GM19035 (cell line): ENCODE data around the gene EFNB2.

ENCODE experiments used
- ATAC-seq: cut with Tn5 transposase; IDR thresholded peaks from one replicate; pipeline ENCODE4 v1.9.1; 2021; ENCODE audit not compliant: unreplicated experiment

The EFNB2 gene

DNA sequence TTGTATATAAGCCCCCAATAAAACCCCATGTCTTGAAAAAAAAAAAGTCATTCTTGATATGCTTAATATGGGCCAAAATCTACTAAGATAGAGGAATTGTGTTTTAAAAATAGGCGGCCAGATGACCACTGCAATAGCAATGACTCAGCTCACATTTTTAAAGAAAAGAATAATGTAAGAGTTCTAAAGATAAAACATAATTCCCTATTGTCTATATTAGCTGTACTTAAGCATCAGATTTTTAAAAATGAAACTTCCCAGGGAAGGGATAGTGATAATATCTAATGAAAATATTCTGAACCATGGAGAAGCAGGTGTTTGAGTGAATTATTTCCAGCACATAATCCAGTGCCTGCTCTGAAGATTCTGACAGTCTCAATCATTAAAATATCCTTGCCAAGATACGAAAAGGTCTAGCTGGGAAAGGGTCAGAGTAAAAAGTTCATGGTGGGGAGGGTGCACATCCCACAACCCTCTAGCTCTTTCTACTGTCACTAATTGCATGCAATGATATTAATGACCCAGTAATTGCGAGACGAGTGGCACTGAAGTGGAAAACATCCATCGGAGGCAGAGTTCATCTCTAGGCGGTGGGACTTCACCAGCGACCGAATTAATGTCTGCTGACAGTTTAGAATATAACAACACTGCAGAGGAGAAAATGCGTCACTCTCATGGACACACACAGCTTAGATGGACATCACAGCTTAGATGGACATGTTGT lies 31.6 kb downstream of the EFNB2 start:
- no peak for ATAC-seq

DNA sequence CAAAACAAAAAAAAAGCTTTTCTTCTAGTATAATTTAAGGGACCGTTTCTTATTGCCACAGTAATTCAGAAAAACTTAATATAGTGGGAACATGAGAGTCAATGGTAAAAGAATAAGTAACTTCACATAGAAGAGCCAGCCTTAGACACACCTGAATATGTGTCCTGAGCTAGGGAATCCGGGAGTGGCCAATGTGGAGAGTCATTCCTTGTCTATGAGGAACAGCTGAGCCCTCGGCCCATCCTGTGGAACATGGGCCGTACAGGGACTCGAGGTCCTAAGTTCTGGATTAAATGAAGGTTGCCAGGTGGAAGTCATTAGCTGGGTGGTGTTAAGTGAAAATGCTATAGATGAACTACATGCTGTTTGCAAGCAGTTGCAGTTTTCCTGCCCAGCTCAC lies 32.2 kb downstream of the EFNB2 start:
- no peak for ATAC-seq

DNA sequence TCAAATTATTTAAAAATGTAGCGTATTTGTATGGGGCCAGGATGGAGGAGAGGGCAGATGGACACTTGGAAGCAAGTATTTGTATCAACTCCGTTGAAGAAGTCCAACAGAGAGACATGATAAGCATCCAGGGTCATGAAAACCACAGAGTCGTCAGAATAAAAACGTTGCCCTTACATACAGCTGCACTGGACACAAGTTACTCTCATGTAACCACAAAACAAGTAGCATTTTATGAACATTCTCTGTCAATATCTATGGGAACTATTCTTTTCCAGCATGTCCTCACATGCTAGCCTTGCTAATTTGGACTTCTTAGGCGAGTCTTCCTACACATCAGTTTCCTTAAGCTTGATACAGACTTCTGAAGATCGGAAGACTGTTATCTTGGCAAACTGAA lies 35.0 kb downstream of the EFNB2 start:
- no peak for ATAC-seq

DNA sequence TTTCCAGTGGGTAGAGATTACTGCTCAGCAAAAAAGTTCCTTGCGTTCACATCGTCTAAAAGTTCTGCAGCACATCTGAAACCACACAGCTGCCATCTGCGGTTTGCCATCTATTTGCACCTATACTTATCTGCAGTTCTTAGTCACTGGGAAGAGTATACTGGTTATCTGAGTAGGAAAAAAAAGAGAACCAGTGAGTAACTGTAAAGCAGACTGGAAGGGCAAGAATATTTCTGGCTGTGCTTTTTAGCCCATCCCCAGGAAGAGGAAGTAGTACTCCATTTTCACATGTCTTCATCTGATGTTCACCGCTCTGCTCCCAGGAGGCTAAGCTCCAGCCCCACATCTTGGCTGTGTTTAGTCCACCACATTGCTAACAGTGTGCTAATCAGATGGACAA lies 35.6 kb downstream of the EFNB2 start:
- ATAC-seq: no peak

DNA sequence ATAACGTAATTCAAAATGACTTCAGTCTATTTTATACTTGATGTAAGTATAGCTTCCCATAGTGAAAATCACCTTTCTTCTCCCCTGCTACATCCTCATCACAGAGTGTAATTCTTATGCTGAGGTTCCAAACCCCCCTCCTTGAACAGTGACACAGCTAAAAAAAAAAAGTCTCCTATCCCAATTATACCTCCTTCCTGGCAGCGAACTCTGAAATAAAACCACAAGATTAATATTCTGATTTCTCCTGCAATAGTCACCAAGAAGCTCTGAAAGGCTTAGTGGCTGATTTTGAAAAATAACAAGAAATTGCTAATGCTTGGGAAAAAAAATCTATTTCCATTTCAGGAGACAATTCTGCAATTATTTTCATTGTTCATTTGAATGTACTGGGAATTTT lies 36.3 kb downstream of the EFNB2 start:
- ATAC-seq: no peak

DNA sequence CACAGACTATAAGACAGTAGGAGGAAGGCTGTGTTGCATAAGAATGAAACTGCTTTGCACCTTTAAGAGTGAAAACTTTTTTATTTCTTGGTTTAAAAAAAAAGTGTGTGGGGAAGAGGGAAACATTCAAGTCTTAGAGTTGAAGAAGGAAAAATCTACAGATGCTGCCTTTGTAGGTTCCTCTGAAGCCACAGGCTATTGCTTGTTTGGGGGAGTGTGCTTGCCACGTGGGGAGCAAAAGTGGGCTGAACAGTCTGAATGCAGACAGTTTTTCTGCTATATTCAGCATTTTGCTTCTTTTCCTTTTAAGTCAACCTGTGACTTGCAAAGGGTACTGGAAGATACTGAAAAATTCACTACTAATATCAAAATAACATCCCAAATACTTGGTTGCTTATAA lies 36.9 kb downstream of the EFNB2 start:
- no peak for ATAC-seq

DNA sequence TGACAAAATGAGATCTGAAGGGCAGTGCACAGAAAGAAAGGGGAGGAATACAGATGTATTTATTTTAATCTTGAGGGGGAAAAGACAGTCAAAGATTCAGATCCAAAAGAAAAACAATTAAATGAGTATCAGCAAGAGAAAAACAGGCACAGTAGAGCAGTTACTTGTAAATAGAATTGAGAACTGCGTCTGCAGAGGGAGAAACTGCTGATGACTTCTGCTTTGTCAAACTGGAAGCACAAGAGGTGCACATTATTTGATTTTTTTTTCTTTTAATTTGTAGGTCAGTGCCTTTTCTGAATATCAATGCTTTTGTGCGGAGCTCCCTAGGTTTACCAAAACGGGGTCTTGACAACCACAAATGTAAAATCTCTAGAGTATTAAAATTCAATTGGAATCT lies 37.3 kb downstream of the EFNB2 start:
- ATAC-seq: no peak

DNA sequence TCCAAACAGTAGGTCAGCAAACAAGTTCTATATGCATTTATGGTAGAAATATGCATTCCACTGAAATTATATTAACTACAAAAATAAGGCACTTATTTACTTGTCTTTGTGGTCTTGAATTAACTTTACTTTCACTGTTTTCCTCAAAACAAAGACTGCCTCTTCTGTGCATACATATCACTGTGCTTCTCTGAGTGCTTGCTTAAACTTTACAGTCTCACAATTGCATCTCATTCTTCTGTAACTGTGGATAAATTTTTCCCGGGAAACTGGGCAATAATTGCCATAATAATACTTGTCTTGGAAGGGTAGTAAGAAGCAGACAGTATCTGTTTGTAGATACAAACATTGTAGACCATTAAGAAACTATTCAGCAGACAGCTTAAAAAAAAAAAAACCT lies 38.4 kb downstream of the EFNB2 start:
- no peak for ATAC-seq

DNA sequence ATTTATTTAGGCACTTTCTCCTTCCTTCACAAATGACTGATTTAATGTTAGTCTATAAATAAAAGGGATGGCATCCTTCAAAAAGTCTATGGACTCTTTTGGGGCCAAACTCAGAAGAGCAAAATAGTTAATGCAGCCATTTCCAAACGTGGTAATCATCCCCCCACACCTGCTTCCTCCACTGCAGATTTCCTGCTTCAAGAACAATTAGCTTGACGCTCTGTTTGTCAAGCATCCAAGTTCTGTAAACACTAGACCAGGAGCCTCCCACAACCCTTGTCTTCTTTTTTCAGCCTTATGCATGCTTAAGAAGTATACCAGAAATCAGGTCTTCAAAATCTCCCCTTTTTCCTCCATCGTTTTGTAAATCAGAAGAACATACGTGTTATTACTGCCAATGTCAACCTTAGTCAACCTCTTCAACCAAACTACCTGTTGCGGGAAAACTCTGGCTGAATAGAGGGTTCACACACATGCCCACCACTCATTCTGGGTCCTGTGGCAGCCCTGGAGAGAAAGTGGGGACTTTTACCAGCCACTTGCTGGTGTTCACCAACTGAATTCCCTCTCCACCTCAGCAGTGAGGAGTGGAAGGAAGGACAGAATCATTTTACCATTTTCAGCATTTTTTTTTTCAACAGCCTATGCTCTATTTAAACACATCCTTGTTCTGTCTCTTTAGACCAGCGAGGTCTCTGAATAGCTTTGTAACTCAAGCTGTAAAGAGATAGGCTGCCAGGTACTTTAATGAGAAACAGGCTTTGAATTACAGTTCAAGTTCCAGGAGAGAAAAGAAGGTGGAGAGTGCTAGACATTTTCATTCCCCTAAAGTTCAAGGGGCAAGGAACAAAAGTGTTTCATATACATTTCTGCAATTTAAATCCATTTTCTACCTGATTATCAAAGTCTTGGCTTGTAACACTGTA lies 39.1 kb downstream of the EFNB2 start:
- ATAC-seq: no peak

DNA sequence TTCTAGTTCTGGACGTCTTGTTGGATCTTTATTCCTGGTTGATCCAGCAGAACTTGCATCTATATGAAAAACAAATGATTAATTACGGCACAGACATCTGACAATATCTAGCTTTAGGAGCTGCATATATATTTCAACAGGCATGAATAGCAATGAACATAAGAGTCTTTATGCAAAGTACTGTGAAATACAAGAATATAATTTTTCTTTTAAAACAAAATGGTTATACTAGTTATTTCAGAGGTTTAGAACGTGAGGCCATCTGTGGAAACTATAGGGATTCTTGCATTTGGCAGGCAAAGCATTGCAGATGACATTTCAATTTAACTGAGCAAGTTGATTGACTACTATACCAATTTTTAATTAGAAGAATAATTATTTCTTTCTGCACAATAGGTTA lies 40.5 kb downstream of the EFNB2 start:
- ATAC-seq: no peak

DNA sequence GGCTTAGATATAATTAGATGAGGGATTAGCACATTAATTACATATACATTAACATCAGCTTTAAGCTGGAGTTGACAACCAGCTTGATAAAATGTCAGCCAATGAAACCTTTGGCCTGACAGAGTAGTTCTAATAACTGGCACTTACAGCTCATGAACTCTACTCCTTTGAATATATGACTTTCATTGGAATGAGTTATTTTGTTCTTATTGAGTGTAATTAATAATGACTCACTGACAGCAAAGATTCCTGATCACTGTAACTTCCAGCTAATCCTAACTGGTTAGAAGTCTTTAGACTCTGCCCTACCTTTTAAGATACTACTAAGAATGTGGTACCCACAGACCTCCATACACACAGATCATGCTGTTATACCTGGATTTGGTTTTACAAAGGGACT lies 41.0 kb downstream of the EFNB2 start:
- no peak for ATAC-seq

DNA sequence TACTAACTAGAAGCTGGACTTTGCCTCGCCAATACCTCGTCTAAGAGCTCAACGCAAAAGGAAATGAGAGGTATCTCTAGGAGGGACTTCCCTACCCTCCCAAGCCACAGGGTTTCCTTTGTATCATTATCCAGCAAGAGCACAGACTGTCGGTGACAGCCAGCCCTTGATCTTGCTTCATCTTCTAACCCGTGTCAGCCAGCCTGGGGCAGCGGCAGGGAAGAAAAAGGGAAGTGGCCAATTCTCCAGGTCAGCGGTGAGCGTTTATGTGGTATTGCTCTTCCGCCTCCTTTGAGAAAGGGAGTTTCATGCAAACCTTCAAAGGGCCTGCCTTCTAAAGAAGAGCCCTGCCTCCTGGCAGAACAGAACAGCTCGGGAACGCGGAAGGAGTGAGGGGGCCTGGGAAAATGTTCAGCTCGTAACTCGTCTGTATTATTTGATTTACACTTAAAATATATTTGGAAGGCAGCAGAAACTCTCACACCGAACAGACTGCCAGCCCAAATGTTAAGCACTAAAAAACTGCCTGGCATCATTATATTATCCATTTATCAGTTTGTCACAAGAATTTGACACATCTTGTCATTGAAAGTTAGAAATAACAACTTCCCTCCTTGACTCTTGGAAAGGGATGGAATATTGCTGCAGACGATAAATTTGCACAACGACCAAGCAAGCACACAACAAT lies 41.8 kb downstream of the EFNB2 start:
- ATAC-seq: peak; percentile 58

DNA sequence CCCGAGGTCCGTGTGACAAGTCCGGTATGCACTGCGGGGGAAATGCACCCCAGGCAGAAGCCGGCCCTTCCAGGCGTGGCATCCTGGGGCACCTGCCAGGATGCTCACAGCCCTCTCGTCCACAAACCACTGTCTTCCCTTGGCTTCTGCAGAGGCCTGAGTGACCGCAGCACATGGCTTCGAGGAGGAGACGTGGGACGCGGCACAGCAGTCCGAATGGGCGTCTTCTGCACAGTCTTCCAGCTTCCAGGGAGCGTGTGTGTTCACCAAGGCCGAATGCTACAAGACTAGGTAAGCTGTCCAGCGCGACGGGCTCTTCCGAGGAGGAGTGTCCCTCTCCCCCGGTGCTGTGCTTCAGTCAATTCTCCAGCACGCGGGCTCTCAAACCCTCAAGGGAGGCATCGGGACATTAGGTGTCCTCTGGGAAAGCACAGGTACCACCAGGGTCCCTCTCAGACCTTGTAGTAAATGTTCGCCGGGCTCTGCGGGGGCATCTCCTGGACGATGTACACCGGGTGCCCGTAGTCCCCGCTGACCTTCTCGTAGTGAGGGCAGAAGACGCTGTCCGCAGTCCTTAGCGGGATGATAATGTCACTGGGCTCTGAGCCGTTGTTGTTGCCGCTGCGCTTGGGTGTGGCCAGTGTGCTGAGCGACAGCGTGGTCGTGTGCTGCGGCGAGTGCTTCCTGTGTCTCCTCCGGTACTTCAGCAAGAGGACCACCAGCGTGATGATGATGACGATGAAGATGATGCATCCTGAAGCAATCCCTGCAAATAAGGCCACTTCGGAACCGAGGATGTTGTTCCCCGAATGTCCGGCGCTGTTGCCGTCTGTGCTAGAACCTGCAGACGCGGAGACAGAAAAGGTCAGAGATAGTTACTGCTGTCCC lies 42.6 kb downstream of the EFNB2 start:
- ATAC-seq: no peak

DNA sequence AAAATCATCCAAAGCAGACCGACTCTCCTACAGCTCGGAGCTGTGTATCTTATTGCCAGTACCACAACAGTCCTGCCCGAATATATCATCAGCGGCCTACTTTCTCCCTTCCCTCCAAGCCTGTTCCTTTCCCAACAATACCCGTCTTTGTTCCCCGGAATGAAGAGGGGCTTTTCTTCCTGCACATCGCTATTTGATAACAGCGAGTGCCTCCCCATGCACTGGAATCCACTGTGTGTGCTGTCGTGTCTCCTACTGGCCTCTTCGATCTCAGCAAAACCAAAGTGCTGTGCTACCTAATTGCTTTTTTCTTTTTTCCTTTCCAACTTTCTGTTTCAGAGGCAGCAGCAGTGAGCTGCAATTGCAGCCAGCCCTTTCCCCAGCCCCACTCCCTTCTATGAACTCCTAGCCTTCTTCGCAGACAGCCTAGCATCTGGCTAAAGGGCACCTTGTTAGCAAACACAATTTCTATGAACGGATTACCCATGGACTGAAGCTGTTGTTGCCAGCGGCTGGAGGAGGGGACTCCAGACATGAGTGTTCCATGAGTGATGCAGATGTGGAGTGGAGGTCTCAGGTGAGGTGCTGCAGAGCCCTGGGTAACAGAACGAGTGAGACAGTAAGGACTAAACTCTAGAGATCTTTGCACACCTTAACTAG lies 43.4 kb downstream of the EFNB2 start:
- no peak for ATAC-seq

DNA sequence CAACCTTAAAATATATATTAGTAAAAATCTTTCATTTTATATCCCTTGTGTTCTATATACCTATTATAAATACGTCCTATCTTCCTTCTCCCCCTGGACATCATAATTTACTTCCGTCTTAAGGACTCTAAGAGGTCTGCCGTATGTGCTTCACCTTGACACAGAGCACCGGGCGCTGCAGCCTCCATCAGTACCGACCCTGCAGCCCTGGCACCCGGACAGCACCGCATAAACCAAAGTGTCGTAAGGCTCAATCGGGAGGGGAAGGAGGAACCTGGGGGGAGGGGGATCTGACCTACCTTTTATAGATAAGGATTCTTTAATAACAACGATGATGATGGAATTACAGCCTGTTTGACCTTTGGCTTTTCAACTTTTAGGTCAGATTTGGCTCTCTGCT lies 44.0 kb downstream of the EFNB2 start:
- no peak for ATAC-seq

DNA sequence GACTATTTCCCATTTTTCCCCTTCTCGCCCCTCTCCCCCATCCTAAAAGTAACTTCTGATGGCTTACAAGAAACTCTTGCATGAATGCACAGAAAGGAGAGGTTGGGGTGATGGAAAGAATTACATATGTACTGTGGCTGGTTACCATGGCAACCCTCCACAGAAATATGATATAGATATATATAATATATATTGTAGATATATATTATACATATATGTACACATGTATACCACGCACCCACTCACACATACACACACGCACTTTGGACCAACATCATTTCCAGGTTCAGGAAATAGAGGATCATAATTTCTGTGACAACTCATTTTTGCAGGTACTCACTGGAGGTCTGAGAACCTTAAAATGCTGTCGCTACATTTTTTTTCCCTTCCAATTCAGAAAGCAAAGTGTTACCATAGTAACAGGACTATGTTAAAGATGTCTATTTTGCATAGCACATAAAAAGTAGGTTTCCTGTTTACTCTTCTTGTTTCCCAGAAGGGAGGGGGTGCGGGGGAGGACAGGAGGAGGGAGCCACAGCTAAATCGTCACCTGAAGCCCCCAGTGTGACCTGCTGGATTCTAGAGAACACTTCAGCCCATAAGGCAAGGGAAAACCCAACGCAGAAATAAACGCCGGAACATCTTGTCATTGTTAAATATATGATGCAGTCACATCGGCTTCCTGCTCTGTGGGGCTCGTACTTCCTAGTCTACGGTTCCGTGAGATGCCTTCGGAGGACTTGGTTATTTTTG lies 44.7 kb downstream of the EFNB2 start:
- peak; percentile 53 for ATAC-seq

DNA sequence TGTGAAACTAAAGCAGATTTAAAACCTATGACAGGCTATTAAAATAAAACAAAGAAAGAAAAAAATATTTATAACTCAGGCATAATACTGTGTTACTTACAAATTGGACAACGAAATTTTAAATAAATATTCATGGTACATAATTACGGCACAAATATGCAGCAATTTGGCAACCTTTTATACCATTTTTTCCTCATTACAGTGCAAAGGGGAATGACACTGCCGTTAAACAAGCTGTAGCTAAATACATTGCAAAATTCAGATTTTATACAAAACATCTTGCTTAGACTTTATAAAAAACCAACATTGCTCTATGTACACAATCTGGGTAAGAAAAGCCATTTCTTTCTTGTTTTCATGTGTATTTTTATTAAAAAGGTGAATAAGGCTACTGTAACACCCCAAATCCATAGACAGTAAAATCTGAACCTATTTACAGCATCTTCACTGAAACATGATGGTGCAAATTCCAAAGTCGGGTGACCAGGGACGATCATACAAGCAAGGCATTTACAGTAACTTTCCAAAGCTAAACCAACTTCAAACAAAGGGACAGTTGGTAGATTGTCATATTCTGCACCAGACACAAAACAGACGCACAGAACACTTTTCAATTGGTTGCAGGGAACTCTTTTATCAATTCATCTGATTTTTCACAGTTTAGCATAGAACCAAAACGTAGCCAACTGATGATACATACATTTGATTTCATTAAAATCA lies 45.5 kb downstream of the EFNB2 start:
- no peak for ATAC-seq

DNA sequence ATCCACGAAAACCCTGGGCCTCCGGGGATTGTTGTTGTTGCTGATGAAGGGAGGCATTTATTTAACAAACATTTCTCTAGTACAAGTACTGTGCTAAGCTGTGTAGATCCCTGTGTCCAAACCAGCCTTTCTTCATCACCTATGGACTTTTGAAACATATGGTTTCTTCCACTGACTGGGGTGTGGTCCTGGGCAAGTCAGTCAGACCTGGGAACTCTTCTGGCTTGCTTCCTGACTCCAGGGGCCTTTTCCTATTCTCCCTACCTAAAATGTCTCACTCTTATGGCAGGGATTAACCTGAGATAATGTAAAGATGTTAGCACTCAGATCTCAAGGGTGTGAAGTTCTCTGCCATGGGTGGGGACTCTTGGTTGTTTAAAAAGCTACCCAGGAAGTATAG lies 46.8 kb downstream of the EFNB2 start:
- ATAC-seq: no peak

DNA sequence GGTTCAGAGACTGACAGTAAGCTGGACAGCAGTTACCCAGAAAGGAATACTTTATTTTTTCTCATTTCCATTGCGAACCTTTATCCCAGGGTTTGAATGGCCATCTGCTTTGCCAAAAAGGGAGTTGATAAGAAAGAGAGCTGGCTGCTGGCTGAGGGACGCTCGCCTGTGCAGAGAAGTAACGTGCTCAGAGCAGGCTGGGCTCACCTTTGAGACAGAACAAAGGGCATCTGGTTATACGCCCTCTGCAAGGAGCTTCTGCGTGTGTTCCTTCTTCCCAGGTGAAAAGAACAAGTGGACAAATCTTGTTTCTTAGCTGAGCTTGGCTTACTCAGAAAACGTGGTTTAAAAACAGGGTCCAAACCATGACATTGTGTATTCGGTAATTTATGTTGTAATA lies 47.4 kb downstream of the EFNB2 start:
- no peak for ATAC-seq
